Suprapubic skin (tissue), 3 donors: ENCODE data around the gene CCL8.

Source experiments
- EP300 ChIP-seq: sonication (generic); formaldehyde crosslinking; IDR thresholded peaks from one replicate; pipeline ENCODE4 v1.6.1; 2017; ENCODE audit warnings: antibody characterized with exemption
- POLR2A ChIP-seq, 2 donors: fragments of 450-650 bp; IDR thresholded peaks; one replicate each; pipeline ENCODE4 v1.6.1; 2017; ENCODE audit warnings: antibody characterized with exemption in 2 of 2, mild to moderate bottlenecking in 2 of 2, moderate library complexity in 2 of 2
- TF ChIP-seq, protein P1 (sequence below), 2 donors: fragments of 200-600 bp in 1 of 2; fragments of 450-650 bp in 1 of 2; sonication (generic) in 1 of 2; IDR thresholded peaks; one replicate each; pipeline ENCODE4 v1.5.1; 2016 to 2019; ENCODE audit warnings: antibody characterized with exemption in 2 of 2, mild to moderate bottlenecking in 1 of 2, moderate library complexity in 1 of 2

DNA sequence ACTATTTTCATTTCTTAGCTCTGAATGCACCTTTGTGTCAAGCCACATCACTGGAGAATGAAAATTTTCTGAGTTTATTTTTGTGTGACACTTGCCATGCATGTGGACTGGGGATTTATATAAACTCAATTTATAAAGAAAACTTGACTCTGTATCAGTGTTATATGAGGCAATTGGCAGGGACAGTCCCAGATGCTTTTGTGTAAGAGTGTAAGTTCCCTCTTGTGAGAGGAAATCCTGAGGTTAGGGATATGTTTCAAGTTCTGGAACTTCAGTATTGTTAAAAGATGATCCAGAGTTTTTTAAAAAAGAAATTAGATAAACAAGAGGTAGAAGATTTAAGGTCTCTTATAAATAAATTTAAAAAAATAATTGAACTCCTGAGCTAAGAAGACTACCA lies 10.9 kb upstream of the CCL8 start:
- TF ChIP-seq EP300 (no peak), POLR2A (IDR thresholded peaks at IDR 0.05) (no peak)
- TF ChIP-seq, protein P1, sequence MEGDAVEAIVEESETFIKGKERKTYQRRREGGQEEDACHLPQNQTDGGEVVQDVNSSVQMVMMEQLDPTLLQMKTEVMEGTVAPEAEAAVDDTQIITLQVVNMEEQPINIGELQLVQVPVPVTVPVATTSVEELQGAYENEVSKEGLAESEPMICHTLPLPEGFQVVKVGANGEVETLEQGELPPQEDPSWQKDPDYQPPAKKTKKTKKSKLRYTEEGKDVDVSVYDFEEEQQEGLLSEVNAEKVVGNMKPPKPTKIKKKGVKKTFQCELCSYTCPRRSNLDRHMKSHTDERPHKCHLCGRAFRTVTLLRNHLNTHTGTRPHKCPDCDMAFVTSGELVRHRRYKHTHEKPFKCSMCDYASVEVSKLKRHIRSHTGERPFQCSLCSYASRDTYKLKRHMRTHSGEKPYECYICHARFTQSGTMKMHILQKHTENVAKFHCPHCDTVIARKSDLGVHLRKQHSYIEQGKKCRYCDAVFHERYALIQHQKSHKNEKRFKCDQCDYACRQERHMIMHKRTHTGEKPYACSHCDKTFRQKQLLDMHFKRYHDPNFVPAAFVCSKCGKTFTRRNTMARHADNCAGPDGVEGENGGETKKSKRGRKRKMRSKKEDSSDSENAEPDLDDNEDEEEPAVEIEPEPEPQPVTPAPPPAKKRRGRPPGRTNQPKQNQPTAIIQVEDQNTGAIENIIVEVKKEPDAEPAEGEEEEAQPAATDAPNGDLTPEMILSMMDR (IDR thresholded peaks at IDR 0.05), result no peak
